ENCODE data around the gene INPP5A.
"Not testable (repeated sequence)": the region's sequence is repeated elsewhere in the genome, so short reads cannot be mapped to it uniquely, and the experiment has no call there.

INPP5A gene

GRCh38 chr10:132810807-132811700 is 273.5 kb downstream of the INPP5A start:
- DNase-seq = no peak

GRCh38 chr10:132811891-132812481 is 274.4 kb downstream of the INPP5A start:
- DNase-seq = no peak

GRCh38 chr10:132812520-132812919 is 274.9 kb downstream of the INPP5A start:
- DNase-seq = no peak

GRCh38 chr10:132813001-132813401 is 275.4 kb downstream of the INPP5A start:
- no peak for DNase-seq

GRCh38 chr10:132813560-132814468 is 276.2 kb downstream of the INPP5A start:
- no peak for DNase-seq

GRCh38 chr10:132814469-132814856 is 276.9 kb downstream of the INPP5A start:
- DNase-seq = no peak

- DNase-seq = no peak
Observed at GRCh38 chr10:132815168-132815857, 277.7 kb downstream of the INPP5A start.

- no peak for DNase-seq
Observed at GRCh38 chr10:132816718-132817117, 279.1 kb downstream of the INPP5A start.

- no peak for DNase-seq
Observed at GRCh38 chr10:132817701-132818211, 280.2 kb downstream of the INPP5A start.

- no peak for DNase-seq
Observed at GRCh38 chr10:132820056-132820455, 282.5 kb downstream of the INPP5A start.

GRCh38 chr10:132825783-132826523 is 288.4 kb downstream of the INPP5A start:
- not testable (repeated sequence) for DNase-seq

GRCh38 chr10:132826524-132827422 is 289.2 kb downstream of the INPP5A start:
- no peak for DNase-seq

GRCh38 chr10:132827423-132827789 is 289.8 kb downstream of the INPP5A start:
- DNase-seq = no peak

GRCh38 chr10:132827861-132828539 is 290.4 kb downstream of the INPP5A start:
- no peak for DNase-seq

GRCh38 chr10:132828681-132829080 is 291.1 kb downstream of the INPP5A start:
- no peak for DNase-seq

GRCh38 chr10:132829403-132829802 is 291.8 kb downstream of the INPP5A start:
- no peak for DNase-seq

GRCh38 chr10:132832186-132832969 is 294.8 kb downstream of the INPP5A start:
- no peak for DNase-seq

Data from NCI-H446 (cell line).